HepG2 (cell line): ENCODE results near the gene ANKS3. TPM values are rescaled to one million over a fixed set of nuclear protein-coding genes. Genes with fewer than 3 reads are reported as not detected.
A peak's percentile ranks its signal among the peaks of the same experiment; 100 is the strongest.

Experiments
- ATAC-seq: fragments of 200-7000 bp; cut with Tn5 transposase; 3 replicates; pipeline ENCODE4 v1.9.1; 2020; ENCODE audit warnings: mild to moderate bottlenecking, moderate library complexity
- Bru-seq: library from RNA; stranded (reverse); fragments of 400-500 nt; gene quantifications from one replicate; lab custom pipeline; 2021; lab: Mats Ljungman, UMichigan
- BruChase-seq, 2 experiments: library from RNA; stranded (reverse); fragments of 400-500 nt; gene quantifications; one replicate each; lab custom pipeline; 2021; lab: Mats Ljungman, UMichigan
- BruUV-seq: library from RNA; stranded (reverse); fragments of 400-500 nt; replicated peaks from 2 replicates; lab custom pipeline; 2021; lab: Mats Ljungman, UMichigan
- CTCF ChIA-PET: fragments of 300-600 bp; formaldehyde crosslinking; extraction: SDS; loops from one replicate; lab custom pipeline; 2021; ENCODE audit warnings: low total read pairs, inconsistent platforms, low intra/inter-chr PET ratio; lab: Yijun Ruan, JAX
- POLR2A ChIA-PET: fragments of 350-600 bp; sonication (Branson Sonifier 250); formaldehyde crosslinking; loops from one replicate; lab custom pipeline; 2020; ENCODE audit warnings: antibody characterized with exemption, inconsistent platforms; lab: Yijun Ruan, JAX
- DNase-seq: peaks from one replicate; pipeline ENCODE4 v3.0.0-alpha.2; 2015; ENCODE audit warnings: low spot score
- FAIRE-seq: peaks from 3 replicates; lab custom pipeline; 2011; peaks lifted over from hg19 to GRCh38; lab: Jason Lieb, UNC
- H2AFZ ChIP-seq: one replicate; pipeline ENCODE4 v1.6.1; 2011; ENCODE audit warnings: low read length, inconsistent platforms
- H3K27ac ChIP-seq: fragments of 300-600 bp; 3 replicates; pipeline ENCODE4 v1.8.0; 2011; ENCODE audit warnings: mixed run types, mild to moderate bottlenecking, mixed read lengths, low read length, inconsistent platforms; ENCODE audit not compliant: insufficient read depth; ENCODE audit errors: extremely low read length
- H3K27me3 ChIP-seq, 2 experiments: fragments of 200-600 bp in 1 of 2; 2 replicates in 1 of 2; 3 replicates in 1 of 2; pipeline versions ENCODE4 v1.6.0 to v1.8.0; 2011; ENCODE audit warnings: low read length in 2 of 2, mild to moderate bottlenecking in 2 of 2, moderate library complexity in 2 of 2, inconsistent platforms in 1 of 2; ENCODE audit not compliant: insufficient read depth in 2 of 2, control insufficient read depth in 1 of 2
- H3K36me3 ChIP-seq, 2 experiments: fragments of 200-600 bp in 1 of 2; replicated peaks in 1 of 2; 2 replicates in 1 of 2; 3 replicates in 1 of 2; pipeline versions ENCODE4 v1.5.1 to v1.8.0; 2011; ENCODE audit warnings: low read length in 2 of 2, inconsistent platforms in 1 of 2; ENCODE audit not compliant: insufficient read depth in 2 of 2, control insufficient read depth in 1 of 2
- H3K4me1 ChIP-seq: 2 replicates; pipeline ENCODE4 v1.5.1; 2012; ENCODE audit warnings: low read length, inconsistent platforms; ENCODE audit not compliant: insufficient read depth
- H3K4me2 ChIP-seq: 2 replicates; pipeline ENCODE4 v1.6.0; 2011; ENCODE audit warnings: low read depth, low read length, inconsistent platforms
- H3K4me3 ChIP-seq, 3 experiments: fragments of 200-600 bp in 1 of 3; sonication (generic), shearing (Covaris generic) in 1 of 3; replicated peaks in 1 of 3; 2 replicates each; pipeline ENCODE4 v1.5.1; 2011 to 2016; ENCODE audit warnings: low read length in 3 of 3, inconsistent platforms in 2 of 3, low read depth in 2 of 3, mild to moderate bottlenecking in 2 of 3, control low read depth in 1 of 3, mixed read lengths in 1 of 3; ENCODE audit not compliant: insufficient read depth in 1 of 3
- H3K79me2 ChIP-seq: one replicate; pipeline ENCODE4 v1.6.1; 2011; ENCODE audit warnings: low read length, inconsistent platforms; ENCODE audit not compliant: insufficient read depth
- H3K9ac ChIP-seq: 2 replicates; pipeline ENCODE4 v1.6.0; 2011; ENCODE audit warnings: mild to moderate bottlenecking, low read depth, low read length, inconsistent platforms; ENCODE audit not compliant: insufficient read depth
- H3K9me3 ChIP-seq: 2 replicates; pipeline ENCODE4 v1.5.1; 2012; ENCODE audit warnings: mild to moderate bottlenecking, low read length
- H4K20me1 ChIP-seq: 2 replicates; pipeline ENCODE4 v1.6.0; 2011; ENCODE audit warnings: inconsistent platforms, mild to moderate bottlenecking, low read length, moderate library complexity; ENCODE audit not compliant: insufficient read depth
- E2F1 ChIP-seq: sonication (generic); formaldehyde crosslinking; IDR thresholded peaks from 2 replicates; pipeline ENCODE4 v1.5.0; 2020; ENCODE audit warnings: missing genetic modification reagents
- ERF ChIP-seq: IDR thresholded peaks from 2 replicates; pipeline ENCODE4 v1.6.1; 2018; ENCODE audit warnings: missing biosample characterization, missing genetic modification reagents
- IKZF5 ChIP-seq: IDR thresholded peaks from 2 replicates; pipeline ENCODE4 v1.6.1; 2018; ENCODE audit warnings: missing genetic modification reagents, mild to moderate bottlenecking, missing compliant biosample characterization
- JARID2 ChIP-seq: sonication (generic); formaldehyde crosslinking; IDR thresholded peaks from 2 replicates; pipeline ENCODE4 v1.8.1; 2023; ENCODE audit warnings: missing genetic modification reagents, inconsistent platforms; ENCODE audit not compliant: insufficient replicate concordance
- MAFK ChIP-seq, 2 experiments: IDR thresholded peaks in 1 of 2; conservative IDR thresholded peaks in 1 of 2; 2 replicates each; pipeline ENCODE4 v1.6.1; 2011; ENCODE audit warnings: improper control_type of control experiment in 2 of 2, low read length in 2 of 2
- NCOR1 ChIP-seq: fragments of 200-600 bp; sonication (generic); IDR thresholded peaks from 2 replicates; pipeline ENCODE4 v1.7.0; 2017; ENCODE audit warnings: antibody characterized with exemption, low read length, borderline replicate concordance
- PHB2 ChIP-seq: fragments of 450-650 bp; IDR thresholded peaks from 2 replicates; pipeline ENCODE4 v1.6.1; 2018; ENCODE audit not compliant: partially characterized antibody
- SP5 ChIP-seq: IDR thresholded peaks from 2 replicates; pipeline ENCODE4 v1.6.1; 2016; ENCODE audit warnings: low read depth, borderline replicate concordance
- ZNF256 ChIP-seq: sonication (generic); formaldehyde crosslinking; conservative IDR thresholded peaks from 2 replicates; pipeline ENCODE4 v1.4.0; 2020; ENCODE audit warnings: missing genetic modification reagents
- ZNF598 ChIP-seq: sonication (generic); formaldehyde crosslinking; IDR thresholded peaks from 2 replicates; pipeline ENCODE4 v1.5.1; 2020; ENCODE audit warnings: mild to moderate bottlenecking, missing genetic modification reagents, borderline replicate concordance
- WGBS: methylation state at CpG from one replicate; pipeline ENCODE4 v1.1.6; 2017; ENCODE audit warnings: low lambda C conversion rate; 5-methylcytosine and 5-hydroxymethylcytosine counted together
- in situ Hi-C: cut with HindIII; loops from 2 replicates; pipeline ENCODE4 v1.10.0; 2017; ENCODE audit warnings: low pct_unique_long_range_greater_than_20kb; ENCODE audit not compliant: extremely low pct_ligation_motif_present
- intact Hi-C: fragments of 100-400 bp; cut with micrococcal nuclease; formaldehyde crosslinking; loops from one replicate; pipeline ENCODE4 v1.10.0; 2022; ENCODE audit not compliant: unreplicated experiment
- long read RNA-seq, 2 experiments: library from RNA in 1 of 2; library from polyadenylated mRNA in 1 of 2; stranded (forward) in 1 of 2; unstranded in 1 of 2; transcript quantifications; one replicate each; pipeline ENCODE4 v2.0.0, GENCODE V29; 2019 to 2022
- polyA minus RNA-seq, 3 experiments: library from RNA; depleted of rRNA, polyadenylated mRNA; stranded (reverse); fragments of >200 nt; gene quantifications; 2 replicates each; pipeline ENCODE4 v1.2.3, GENCODE V29; 2011; ENCODE audit warnings: low replicate concordance in 1 of 3
- polyA plus RNA-seq, 8 experiments: library from polyadenylated mRNA; depleted of rRNA in 3 of 8; stranded (reverse) in 7 of 8; unstranded in 1 of 8; fragments of >200 nt; fragmentation: Illumina TruSeq in 4 of 8; extraction: Trizol in 4 of 8; gene quantifications; 2 replicates each; pipeline versions ENCODE4 v1.2.1 to v1.2.3, GENCODE V29; 2011 to 2016; ENCODE audit warnings: low read depth in 4 of 8, missing spikeins in 1 of 8, mixed read lengths in 1 of 8; ENCODE audit not compliant: insufficient read depth in 1 of 8
- total RNA-seq, 5 experiments: library from RNA; depleted of rRNA; stranded (reverse); fragments of >200 nt; fragmentation: Illumina TruSeq; extraction: Trizol; gene quantifications; 2 replicates each; pipeline ENCODE4 v1.2.3, GENCODE V29; 2016; ENCODE audit warnings: low read depth in 1 of 5
- TF ChIP-seq, protein P1 (sequence below): sonication (generic); formaldehyde crosslinking; IDR thresholded peaks from 2 replicates; pipeline ENCODE4 v1.4.0; 2020; ENCODE audit warnings: missing genetic modification reagents
- TF ChIP-seq, protein P2 (sequence below): sonication (generic); formaldehyde crosslinking; IDR thresholded peaks from 2 replicates; pipeline ENCODE4 v1.5.0; 2020; ENCODE audit warnings: missing genetic modification reagents

The ANKS3 gene
- total RNA-seq (2016; rRNA removed; fragmentation: Illumina TruSeq; extraction: Trizol) (6.6 and 15.9 TPM in 2 replicates), polyA plus RNA-seq (2011; rRNA removed) (11.4 and 14.4 TPM in 2 replicates), polyA minus RNA-seq (2011; rRNA and poly(A)+ RNA removed; ENCODE audit: low replicate concordance) (23.8 and 32.8 TPM in 2 replicates), Bru-seq, nascent RNA (percentile 53 among the genes with signal in this experiment), BruChase-seq, experiment 1, labeled RNA remaining after a 6-hour chase (percentile 59 among the genes with signal in this experiment), BruChase-seq, experiment 2, labeled RNA remaining after a 2-hour chase (percentile 61 among the genes with signal in this experiment)
- total RNA-seq (2016; cell fraction: cytosol; rRNA removed; fragmentation: Illumina TruSeq; extraction: Trizol; ENCODE audit: low read depth) = 34.4 and 34.9 TPM in 2 replicates
- total RNA-seq (2016; cell fraction: insoluble cytoplasmic fraction; rRNA removed; fragmentation: Illumina TruSeq; extraction: Trizol) = 6.2 and 13.8 TPM in 2 replicates
- 29.2 and 30.9 TPM in 2 replicates for total RNA-seq (2016; cell fraction: membrane; rRNA removed; fragmentation: Illumina TruSeq; extraction: Trizol)
- total RNA-seq (2016; cell fraction: nucleus; rRNA removed; fragmentation: Illumina TruSeq; extraction: Trizol) = 17.3 and 17.4 TPM in 2 replicates
- 5.8 and 7.5 TPM in 2 replicates for polyA plus RNA-seq (2011; cell fraction: cytosol; rRNA removed)
- 58.0 and 68.7 TPM in 2 replicates for polyA plus RNA-seq (2011; cell fraction: nucleus; rRNA removed)
- 6.3 and 7.6 TPM in 2 replicates for polyA plus RNA-seq (2012)
- polyA plus RNA-seq (2016; cell fraction: cytosol; fragmentation: Illumina TruSeq; extraction: Trizol; ENCODE audit: low read depth) = 2.4 and 2.5 TPM in 2 replicates
- polyA plus RNA-seq (2016; cell fraction: insoluble cytoplasmic fraction; fragmentation: Illumina TruSeq; extraction: Trizol; ENCODE audit: low read depth) = 3.9 and 5.0 TPM in 2 replicates
- polyA plus RNA-seq (2016; cell fraction: membrane; fragmentation: Illumina TruSeq; extraction: Trizol; ENCODE audit: low read depth) = 3.0 and 4.2 TPM in 2 replicates
- 32.9 and 37.2 TPM in 2 replicates for polyA plus RNA-seq (2016; cell fraction: nucleus; fragmentation: Illumina TruSeq; extraction: Trizol; ENCODE audit: insufficient read depth, low read depth)
- polyA minus RNA-seq (2011; cell fraction: cytosol; rRNA and poly(A)+ RNA removed) = 3.9 and 4.8 TPM in 2 replicates
- 25.6 and 28.0 TPM in 2 replicates for polyA minus RNA-seq (2011; cell fraction: nucleus; rRNA and poly(A)+ RNA removed)
- long read RNA-seq, experiment 1, partial matches to known transcripts = 0 of 9 reads
- long read RNA-seq, experiment 1, other reads (novel, unspliced or antisense) = 8 of 9 reads
- long read RNA-seq, experiment 2, partial matches to known transcripts = 1 of 3 reads
- long read RNA-seq, experiment 2, other reads (novel, unspliced or antisense) = 2 of 3 reads

DNA sequence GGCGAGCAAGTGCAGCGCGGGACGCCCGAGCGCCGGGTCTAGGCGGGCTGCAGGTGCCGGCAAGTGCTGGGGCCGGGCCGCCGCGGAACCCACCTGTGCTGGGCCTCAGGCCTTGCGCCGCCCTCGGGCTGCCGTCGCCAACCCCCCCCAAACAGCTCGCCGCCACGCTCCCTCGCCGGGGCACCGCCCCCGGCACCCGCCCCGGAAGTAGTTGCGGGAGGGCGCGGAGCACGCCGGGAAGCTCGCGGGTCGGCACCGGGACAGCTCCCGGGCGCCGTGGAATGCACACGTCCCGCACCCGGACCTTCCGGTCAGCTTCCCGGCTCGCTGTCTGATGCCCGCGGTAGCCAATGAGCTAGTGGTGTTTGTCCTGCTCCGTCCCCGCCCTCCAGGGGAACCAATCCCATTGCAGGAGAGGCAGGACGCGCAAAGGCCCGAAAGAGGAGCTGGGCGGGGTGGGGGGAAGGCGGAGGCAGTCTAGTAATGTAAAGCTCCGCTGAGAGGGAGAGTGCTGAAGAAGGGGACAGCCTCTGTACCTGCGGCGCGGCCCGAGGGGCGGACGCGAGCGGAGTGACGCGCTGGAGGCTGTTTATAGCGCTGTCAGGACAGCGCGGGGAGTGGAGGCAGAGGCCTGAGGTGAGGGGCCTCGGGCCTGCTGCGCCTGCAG lies at the start of gene ANKS3, which contains the start of gene DNAAF8:
ANKS3 (minus strand) TSS at position 209 of the 667 bp plus-strand sequence. CDS start 4,122 bp downstream, outside the sequence.
DNAAF8 (plus strand) TSS at position 475 of the 667 bp plus-strand sequence. CDS start 1,978 bp downstream, outside the sequence.
- FAIRE-seq = peak; percentile 86
- WGBS = 2% methylated on average over 38 of the region's 70 CpGs
- BruUV-seq = no TSS peak
- TF ChIP-seq SP5 (CRISPR knock-in tag) (peak; percentile 35; the same call in 1 of the 2 replicates), IKZF5 (CRISPR knock-in tag) (peak; percentile 55; the same call in 1 of the 2 replicates), NCOR1 (no peak), MAFK (conservative IDR thresholded peaks at IDR 0.05 in 1 of 2, IDR thresholded peaks at IDR 0.05 in 1 of 2; ENCODE audit: low read length in 2 of 2) (no peak), PHB2 (no peak), ZNF598 (CRISPR knock-in tag) (peak; percentile 26; the same call in 1 of the 2 replicates), JARID2 (no peak), ZNF256 (CRISPR knock-in tag) (0 out of 2 replicates have a peak, but pooled peaks have one; percentile 48), ERF (peak; percentile 89), E2F1 (peak; percentile 88)
- TF ChIP-seq, protein P1, sequence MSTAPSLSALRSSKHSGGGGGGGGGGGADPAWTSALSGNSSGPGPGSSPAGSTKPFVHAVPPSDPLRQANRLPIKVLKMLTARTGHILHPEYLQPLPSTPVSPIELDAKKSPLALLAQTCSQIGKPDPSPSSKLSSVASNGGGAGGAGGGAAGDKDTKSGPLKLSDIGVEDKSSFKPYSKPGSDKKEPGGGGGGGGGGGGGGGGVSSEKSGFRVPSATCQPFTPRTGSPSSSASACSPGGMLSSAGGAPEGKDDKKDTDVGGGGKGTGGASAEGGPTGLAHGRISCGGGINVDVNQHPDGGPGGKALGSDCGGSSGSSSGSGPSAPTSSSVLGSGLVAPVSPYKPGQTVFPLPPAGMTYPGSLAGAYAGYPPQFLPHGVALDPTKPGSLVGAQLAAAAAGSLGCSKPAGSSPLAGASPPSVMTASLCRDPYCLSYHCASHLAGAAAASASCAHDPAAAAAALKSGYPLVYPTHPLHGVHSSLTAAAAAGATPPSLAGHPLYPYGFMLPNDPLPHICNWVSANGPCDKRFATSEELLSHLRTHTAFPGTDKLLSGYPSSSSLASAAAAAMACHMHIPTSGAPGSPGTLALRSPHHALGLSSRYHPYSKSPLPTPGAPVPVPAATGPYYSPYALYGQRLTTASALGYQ = peak; percentile 68
- TF ChIP-seq, protein P2, sequence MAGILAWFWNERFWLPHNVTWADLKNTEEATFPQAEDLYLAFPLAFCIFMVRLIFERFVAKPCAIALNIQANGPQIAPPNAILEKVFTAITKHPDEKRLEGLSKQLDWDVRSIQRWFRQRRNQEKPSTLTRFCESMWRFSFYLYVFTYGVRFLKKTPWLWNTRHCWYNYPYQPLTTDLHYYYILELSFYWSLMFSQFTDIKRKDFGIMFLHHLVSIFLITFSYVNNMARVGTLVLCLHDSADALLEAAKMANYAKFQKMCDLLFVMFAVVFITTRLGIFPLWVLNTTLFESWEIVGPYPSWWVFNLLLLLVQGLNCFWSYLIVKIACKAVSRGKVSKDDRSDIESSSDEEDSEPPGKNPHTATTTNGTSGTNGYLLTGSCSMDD = peak; percentile 33; the same call in 1 of the 2 replicates

More for the DNA sequence above, at the start of gene ANKS3, which contains the start of gene DNAAF8:
- H3K9ac ChIP-seq = peak within 1 kb of the TSS; percentile 95
- peaks cover 20% of the 10 kb centered on the region for H3K4me1 ChIP-seq
- no peaks in the 10 kb centered on the region for H3K9me3 ChIP-seq
- H3K4me2 ChIP-seq = peak within 1 kb of the TSS; percentile 99
- intact Hi-C loops (loop anchor here (5.0 kb wide), 1 partner anchor 68 kb away; the partner anchor contains the start of gene ROGDI), in situ Hi-C loops (no loop called here)
- H3K36me3 ChIP-seq = peaks cover 2 to 10% of the 10 kb centered on the region in 2 experiments; a peak in 2 of 5 replicates
- no peaks in the 10 kb centered on the region for H4K20me1 ChIP-seq
- peak within 1 kb of the TSS; percentile 91 for H2AFZ ChIP-seq
- DNase-seq (peak; percentile 96), ATAC-seq (peak; percentile 96)
- peaks cover 21% of the 10 kb centered on the region for H3K79me2 ChIP-seq
- H3K27me3 ChIP-seq = no peaks in the 10 kb centered on the region; a peak in 2 of 5 replicates
- ChIA-PET POLR2A (interaction anchor here (0.9 to 3.1 kb wide), 21 partner anchors 17 to 364 kb away, joined by 3 to 40 read pairs (median 4); partner anchors contain the start of genes EEF2KMT, GLYR1, NUDT16L1 and ROGDI), CTCF (no interaction called here)
- peak within 1 kb of the TSS; percentile 80 for H3K27ac ChIP-seq
- H3K4me3 ChIP-seq = peak within 1 kb of the TSS; percentile 98 to 100 (median 100)
